GM12878 (cell line): Measurements from ENCODE around the gene POMT1. TPM values are rescaled to one million over a fixed set of nuclear protein-coding genes. Genes with fewer than 3 reads are reported as not detected.

Source experiments
- E2F8 ChIP-seq: fragments of 450-650 bp; IDR thresholded peaks from 2 replicates; pipeline ENCODE4 v1.6.1; 2018; ENCODE audit warnings: mild to moderate bottlenecking, low read depth, moderate library complexity; ENCODE audit not compliant: partially characterized antibody
- FOXK2 ChIP-seq: fragments of 450-650 bp; IDR thresholded peaks from 2 replicates; pipeline ENCODE4 v1.6.1; 2017; ENCODE audit warnings: mild to moderate bottlenecking, moderate library complexity
- HDAC2 ChIP-seq: fragments of 200-600 bp; sonication (generic); IDR thresholded peaks from 2 replicates; pipeline ENCODE4 v1.6.1; 2017
- MEF2A ChIP-seq: IDR thresholded peaks from 2 replicates; pipeline ENCODE4 v1.6.1; 2011; ENCODE audit warnings: low read depth, mild to moderate bottlenecking, low read length, moderate library complexity; ENCODE audit not compliant: insufficient read depth
- RCOR1 ChIP-seq: conservative IDR thresholded peaks from 2 replicates; pipeline ENCODE4 v1.6.1; 2012; ENCODE audit warnings: low read depth, low read length, improper control_type of control experiment
- YBX1 ChIP-seq: fragments of 450-650 bp; IDR thresholded peaks from 2 replicates; pipeline ENCODE4 v1.6.1; 2016; ENCODE audit warnings: antibody characterized with exemption
- ZNF592 ChIP-seq: fragments of 450-650 bp; IDR thresholded peaks from 2 replicates; pipeline ENCODE4 v1.6.1; 2017; ENCODE audit warnings: mild to moderate bottlenecking, moderate library complexity
- polyA plus RNA-seq, 11 experiments: library from polyadenylated mRNA; depleted of rRNA in 4 of 11; unstranded in 6 of 11; stranded (reverse) in 5 of 11; fragments of >200 nt; fragmentation: Nextera tagmentation in 4 of 11; fragmentation: Illumina TruSeq in 1 of 11; extraction: Ambion mirVana in 4 of 11; extraction: Trizol in 1 of 11; gene quantifications; 1 replicate in 1 of 11; 2 replicates in 10 of 11; pipeline versions ENCODE4 v1.2.1 to v1.2.3, GENCODE V29; 2011 to 2016; ENCODE audit warnings: inconsistent platforms in 2 of 11, missing spikeins in 2 of 11, low read depth in 1 of 11
- total RNA-seq, 4 experiments: library from RNA; depleted of rRNA in 3 of 4; stranded (reverse); fragments of >200 nt in 3 of 4; fragmentation: Illumina TruSeq in 1 of 4; extraction: Trizol in 1 of 4; gene quantifications; 2 replicates each; pipeline versions ENCODE4 v1.2.1 to v1.2.3, GENCODE V29; 2013 to 2021

POMT1 gene
- total and polyA plus RNA-seq, 10 of the 15 experiments (the other 5 are each of a cell fraction or from before 2014, with no cell fraction given) = 1.2 to 19.2 (median 12.6) TPM

GRCh38 chr9:131524665-131525315 is 22.1 kb downstream of the POMT1 start (continued):
- TF ChIP-seq ZNF592 (no peak), FOXK2 (no peak), YBX1 (no peak), HDAC2 (no peak), E2F8 (no peak), RCOR1 (no peak), MEF2A (no peak)
